HEK293T (cell line): ENCODE results near the gene HHAT.

Experiments
- ARNT ChIP-seq: fragments of 450-650 bp; IDR thresholded peaks from 2 replicates; pipeline ENCODE4 v1.6.1; 2017; ENCODE audit warnings: mild to moderate bottlenecking
- BHLHE40 ChIP-seq: fragments of 450-650 bp; IDR thresholded peaks from 2 replicates; pipeline ENCODE4 v1.6.1; 2016; ENCODE audit warnings: mild to moderate bottlenecking, moderate library complexity, borderline replicate concordance
- CTBP1 ChIP-seq: fragments of 450-650 bp; IDR thresholded peaks from 2 replicates; pipeline ENCODE4 v1.6.1; 2016; ENCODE audit warnings: borderline replicate concordance
- ELF4 ChIP-seq: fragments of 450-650 bp; IDR thresholded peaks from 2 replicates; pipeline ENCODE4 v1.6.1; 2017; ENCODE audit warnings: antibody characterized with exemption
- FOXK2 ChIP-seq: fragments of 450-650 bp; IDR thresholded peaks from 2 replicates; pipeline ENCODE4 v1.6.1; 2016; ENCODE audit warnings: mild to moderate bottlenecking
- FOXM1 ChIP-seq: fragments of 450-650 bp; IDR thresholded peaks from 2 replicates; pipeline ENCODE4 v1.6.1; 2017; ENCODE audit warnings: mild to moderate bottlenecking, borderline replicate concordance
- L3MBTL2 ChIP-seq: fragments of 450-650 bp; conservative IDR thresholded peaks from 2 replicates; pipeline ENCODE4 v1.6.1; 2016; ENCODE audit warnings: mild to moderate bottlenecking
- LEF1 ChIP-seq: fragments of 450-650 bp; IDR thresholded peaks from 2 replicates; pipeline ENCODE4 v1.6.1; 2017; ENCODE audit warnings: mild to moderate bottlenecking, borderline replicate concordance
- NFRKB ChIP-seq: fragments of 450-650 bp; IDR thresholded peaks from 2 replicates; pipeline ENCODE4 v1.6.1; 2016; ENCODE audit warnings: mild to moderate bottlenecking, moderate library complexity
- SP1 ChIP-seq: fragments of 450-650 bp; IDR thresholded peaks from 2 replicates; pipeline ENCODE4 v1.6.1; 2017
- SUZ12 ChIP-seq: fragments of 450-650 bp; IDR thresholded peaks from 2 replicates; pipeline ENCODE4 v1.6.1; 2016; ENCODE audit warnings: mild to moderate bottlenecking
- TARDBP ChIP-seq: fragments of 450-650 bp; IDR thresholded peaks from 2 replicates; pipeline ENCODE4 v1.6.1; 2016
- ZNF384 ChIP-seq: fragments of 450-650 bp; IDR thresholded peaks from 2 replicates; pipeline ENCODE4 v1.6.1; 2016

DNA sequence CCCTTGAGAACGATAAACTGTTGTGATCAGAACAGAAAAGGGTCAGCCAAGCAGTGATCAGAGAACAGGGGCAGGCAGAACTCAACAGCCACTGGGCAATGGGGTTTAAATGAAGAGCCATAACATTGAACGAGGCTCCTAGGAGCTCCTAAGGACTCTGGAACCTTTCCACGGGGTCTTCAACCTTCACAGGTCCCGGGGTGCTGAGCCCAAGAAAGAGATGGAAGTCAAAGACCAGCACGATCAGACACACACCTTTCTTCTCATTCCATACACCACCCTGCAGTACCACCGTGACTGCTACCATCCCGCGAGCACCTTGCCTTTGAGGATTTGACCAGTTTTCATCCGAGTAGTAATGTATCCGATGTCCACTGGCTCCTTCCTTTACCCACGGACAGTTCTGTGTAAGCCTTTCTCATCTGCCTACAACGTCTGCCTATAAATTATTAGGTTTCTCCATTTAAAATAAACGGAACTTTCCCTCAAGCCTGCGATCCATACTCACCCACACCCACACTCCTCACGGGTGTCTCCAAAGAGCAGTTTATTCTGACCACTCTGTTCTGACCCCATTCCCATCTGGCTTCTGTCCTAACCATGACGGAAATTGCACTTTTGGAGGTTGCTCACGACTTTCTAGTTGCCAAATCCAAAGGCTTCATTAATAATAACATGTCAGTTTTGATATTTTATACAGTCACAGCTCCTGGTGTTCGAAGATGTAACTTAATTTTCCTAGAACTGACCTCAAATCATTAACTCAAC, 16.8 kb upstream of the HHAT start:
- no peak for TF ChIP-seq FOXM1
- TF ChIP-seq SP1: no peak
- TF ChIP-seq NFRKB: no peak
- no peak for TF ChIP-seq ELF4
- no peak for TF ChIP-seq TARDBP
- TF ChIP-seq FOXK2: no peak
- no peak for TF ChIP-seq BHLHE40
- no peak for TF ChIP-seq L3MBTL2
- TF ChIP-seq ZNF384: no peak
- no peak for TF ChIP-seq SUZ12
- no peak for TF ChIP-seq ARNT
- no peak for TF ChIP-seq LEF1
- TF ChIP-seq CTBP1: no peak
